ENCODE results near the gene DLL1.
"Not testable (repeated sequence)": the region's sequence is repeated elsewhere in the genome, so short reads cannot be mapped to it uniquely, and the experiment has no call there.

Gene DLL1, protein sequence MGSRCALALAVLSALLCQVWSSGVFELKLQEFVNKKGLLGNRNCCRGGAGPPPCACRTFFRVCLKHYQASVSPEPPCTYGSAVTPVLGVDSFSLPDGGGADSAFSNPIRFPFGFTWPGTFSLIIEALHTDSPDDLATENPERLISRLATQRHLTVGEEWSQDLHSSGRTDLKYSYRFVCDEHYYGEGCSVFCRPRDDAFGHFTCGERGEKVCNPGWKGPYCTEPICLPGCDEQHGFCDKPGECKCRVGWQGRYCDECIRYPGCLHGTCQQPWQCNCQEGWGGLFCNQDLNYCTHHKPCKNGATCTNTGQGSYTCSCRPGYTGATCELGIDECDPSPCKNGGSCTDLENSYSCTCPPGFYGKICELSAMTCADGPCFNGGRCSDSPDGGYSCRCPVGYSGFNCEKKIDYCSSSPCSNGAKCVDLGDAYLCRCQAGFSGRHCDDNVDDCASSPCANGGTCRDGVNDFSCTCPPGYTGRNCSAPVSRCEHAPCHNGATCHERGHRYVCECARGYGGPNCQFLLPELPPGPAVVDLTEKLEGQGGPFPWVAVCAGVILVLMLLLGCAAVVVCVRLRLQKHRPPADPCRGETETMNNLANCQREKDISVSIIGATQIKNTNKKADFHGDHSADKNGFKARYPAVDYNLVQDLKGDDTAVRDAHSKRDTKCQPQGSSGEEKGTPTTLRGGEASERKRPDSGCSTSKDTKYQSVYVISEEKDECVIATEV

DNA sequence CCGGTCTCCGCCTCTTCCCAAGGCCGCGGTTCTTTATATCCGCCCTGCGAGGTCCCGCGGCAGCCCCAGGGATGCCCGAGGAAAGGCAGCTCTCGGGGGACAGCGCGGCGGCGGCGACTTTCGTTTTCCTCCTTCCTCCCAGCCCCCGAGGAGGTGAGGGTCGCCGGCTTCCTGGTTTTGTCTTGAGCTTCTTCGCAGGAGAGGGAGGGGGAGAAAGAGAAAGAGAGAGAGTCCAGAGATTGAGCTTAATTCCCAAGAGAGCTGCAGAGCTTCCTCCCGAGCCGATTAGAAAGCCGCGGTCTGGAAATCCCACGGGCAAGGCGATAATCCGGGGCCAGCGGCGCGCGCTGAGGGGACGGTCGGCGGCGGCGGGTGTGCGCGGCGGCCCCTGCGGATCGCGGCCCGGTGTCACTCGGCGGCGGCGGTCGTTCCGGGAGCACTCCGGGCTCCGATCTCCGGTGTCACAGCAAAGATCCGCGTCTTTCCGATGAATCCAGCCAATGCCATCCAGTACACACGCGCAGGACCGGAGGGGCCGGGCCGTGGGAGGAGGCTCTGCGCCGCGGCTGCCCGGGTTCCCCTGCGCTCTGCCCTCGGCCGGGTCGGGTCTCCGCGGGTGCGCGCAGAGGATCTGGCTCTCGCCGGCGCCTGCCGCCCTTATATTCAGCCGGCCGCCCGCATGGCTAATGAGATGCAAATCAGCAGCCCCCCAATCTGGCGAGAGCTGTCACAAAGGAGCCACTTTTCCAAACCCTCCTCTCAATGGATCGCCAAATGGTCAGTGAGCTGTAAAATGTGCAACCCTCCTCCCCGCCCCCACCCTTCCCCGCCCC is at the start of gene DLL1:
TSS of gene DLL1 (minus strand) at position 783 of the 833 bp plus-strand sequence. CDS start 939 bp downstream, outside the sequence.
- Mint-ChIP-seq H3K27ac (no peak within 1 kb of the TSS), H3K36me3 (peaks cover 2% of the 10 kb centered on the region), H3K27me3 (peaks cover 97% of the 10 kb centered on the region), H3K4me3 (peak within 1 kb of the TSS; percentile 78), H3K9me3 (no peaks in the 10 kb centered on the region), H3K4me1 (peaks cover 48% of the 10 kb centered on the region)
- peak; percentile 50 for DNase-seq
- CTCF ChIA-PET: interaction anchor here (3.4 kb wide), 1 partner anchor 459 kb away, joined by 20 read pairs; no protein-coding TSS in a partner anchor

DNA sequence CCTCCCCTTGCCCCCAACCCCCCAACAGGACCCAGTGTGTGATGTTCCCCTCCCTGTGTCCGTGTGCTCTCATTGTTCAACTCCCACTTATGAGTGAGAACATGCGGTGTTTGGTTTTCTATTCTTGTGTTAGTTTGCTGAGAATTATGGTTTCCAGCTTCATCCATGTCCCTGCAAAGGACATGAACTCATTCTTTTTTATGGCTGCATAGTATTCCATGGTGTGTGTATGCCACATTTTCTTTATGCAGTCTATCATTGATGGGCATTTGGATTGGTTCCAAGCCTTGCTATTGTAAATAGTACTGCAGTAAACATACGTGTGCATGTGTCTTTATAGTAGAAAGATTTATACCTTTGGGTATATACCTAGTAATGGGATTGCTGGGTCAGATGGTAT is 44.3 kb upstream of the DLL1 start:
- DNase-seq, H3K4me1 Mint-ChIP-seq, H3K27ac Mint-ChIP-seq, H3K27me3 Mint-ChIP-seq, CTCF ChIA-PET, H3K4me3 Mint-ChIP-seq, H3K9me3 Mint-ChIP-seq: not testable (repeated sequence)
- peaks cover 59% of the 10 kb centered on the region for H3K36me3 Mint-ChIP-seq

DNA sequence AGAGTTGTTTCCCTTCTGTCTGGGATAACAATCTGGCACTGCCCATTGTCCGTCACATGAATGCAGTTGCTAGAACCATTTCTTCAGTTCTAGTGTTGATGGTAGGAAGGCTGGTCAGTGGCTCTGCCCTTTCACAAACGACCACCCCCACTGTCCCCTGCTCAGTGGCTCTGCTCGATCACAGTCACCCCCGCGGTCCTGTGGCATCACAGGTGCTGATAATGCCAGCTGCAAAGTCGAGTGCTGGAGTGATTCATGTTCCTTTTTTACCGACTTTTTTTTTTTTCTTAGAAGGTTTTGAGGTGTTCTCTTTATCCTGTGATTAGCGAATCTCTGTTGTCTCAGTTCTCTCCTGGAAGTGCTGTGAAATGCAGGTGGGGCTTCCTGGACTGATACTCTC is 38.4 kb upstream of the DLL1 start:
- CTCF ChIA-PET: no interaction called here
- Mint-ChIP-seq H3K9me3 (no peaks in the 10 kb centered on the region), H3K4me1 (peaks cover 5% of the 10 kb centered on the region), H3K36me3 (peaks cover 47% of the 10 kb centered on the region), H3K4me3 (no peak overlapping the region), H3K27ac (no peak overlapping the region), H3K27me3 (no peaks in the 10 kb centered on the region)
- DNase-seq: no peak

DNA sequence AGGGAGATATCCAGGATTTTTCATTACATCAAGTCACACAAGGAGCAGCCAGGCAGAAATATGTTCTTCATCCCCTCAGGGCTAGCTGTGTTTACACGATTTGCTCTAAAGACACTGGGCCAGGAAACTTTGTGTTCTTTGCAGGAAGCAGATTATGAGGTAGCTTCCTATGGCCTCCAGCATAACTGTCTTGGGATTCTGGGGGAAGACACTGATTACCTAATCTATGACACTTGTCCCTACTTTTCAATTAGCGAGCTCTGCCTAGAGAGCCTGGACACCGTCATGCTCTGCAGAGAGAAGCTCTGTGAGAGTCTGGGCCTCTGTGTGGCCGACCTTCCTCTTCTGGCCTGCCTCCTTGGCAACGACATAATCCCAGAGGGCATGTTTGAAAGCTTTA is 26.8 kb upstream of the DLL1 start:
- no peak overlapping the region for H3K27ac Mint-ChIP-seq
- DNase-seq: no peak
- no peaks in the 10 kb centered on the region for H3K4me1 Mint-ChIP-seq
- H3K36me3 Mint-ChIP-seq: peaks cover 44% of the 10 kb centered on the region
- no peaks in the 10 kb centered on the region for H3K9me3 Mint-ChIP-seq
- no peak overlapping the region for H3K4me3 Mint-ChIP-seq
- H3K27me3 Mint-ChIP-seq: no peaks in the 10 kb centered on the region
- CTCF ChIA-PET: no interaction called here

DNA sequence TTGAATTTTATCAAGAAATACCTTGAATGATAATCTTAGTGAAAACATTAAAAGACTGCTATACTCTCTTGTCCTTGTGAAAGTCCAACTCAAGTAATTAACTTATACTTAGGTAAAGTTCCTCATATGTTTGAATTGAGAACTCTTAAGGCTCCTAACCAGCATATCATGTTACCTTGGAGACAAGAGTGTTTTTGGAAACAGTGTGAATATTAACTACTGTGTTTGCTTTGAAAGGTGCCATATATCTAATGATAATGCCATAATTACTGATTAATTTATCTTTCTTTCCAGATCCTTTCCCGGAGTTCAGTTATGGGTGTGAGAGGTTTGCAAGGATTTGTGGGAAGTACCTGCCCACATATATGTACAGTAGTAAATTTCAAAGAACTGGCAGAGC is 26.2 kb upstream of the DLL1 start:
- no peak overlapping the region for H3K27ac Mint-ChIP-seq
- CTCF ChIA-PET: no interaction called here
- peaks cover 37% of the 10 kb centered on the region for H3K36me3 Mint-ChIP-seq
- no peaks in the 10 kb centered on the region for H3K9me3 Mint-ChIP-seq
- no peaks in the 10 kb centered on the region for H3K27me3 Mint-ChIP-seq
- peaks cover 2% of the 10 kb centered on the region for H3K4me1 Mint-ChIP-seq
- H3K4me3 Mint-ChIP-seq: no peak overlapping the region
- no peak for DNase-seq

DNA sequence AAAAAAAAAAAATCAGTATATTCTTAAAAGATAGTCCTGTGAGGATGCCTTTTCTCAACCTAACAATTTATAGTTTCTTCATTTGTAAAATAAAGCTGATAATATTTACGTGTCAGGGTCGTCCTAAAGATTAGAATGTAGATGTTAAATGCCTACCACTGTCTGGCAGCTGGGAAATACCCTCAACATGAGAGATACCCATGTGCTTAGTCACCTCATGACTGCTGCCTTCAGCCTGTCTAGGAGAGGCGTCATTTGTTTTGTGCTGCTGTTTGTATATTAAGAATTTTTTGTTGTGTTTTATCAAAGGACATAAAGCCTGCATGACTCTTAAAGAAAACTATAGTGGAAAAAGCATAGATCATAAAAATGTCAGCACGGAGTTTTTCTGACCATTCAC is 25.2 kb upstream of the DLL1 start:
- CTCF ChIA-PET: no interaction called here
- no peak overlapping the region for H3K4me3 Mint-ChIP-seq
- no peak overlapping the region for H3K27ac Mint-ChIP-seq
- peaks cover 4% of the 10 kb centered on the region for H3K4me1 Mint-ChIP-seq
- H3K36me3 Mint-ChIP-seq: peaks cover 37% of the 10 kb centered on the region
- no peaks in the 10 kb centered on the region for H3K9me3 Mint-ChIP-seq
- H3K27me3 Mint-ChIP-seq: no peaks in the 10 kb centered on the region
- DNase-seq: no peak

DNA sequence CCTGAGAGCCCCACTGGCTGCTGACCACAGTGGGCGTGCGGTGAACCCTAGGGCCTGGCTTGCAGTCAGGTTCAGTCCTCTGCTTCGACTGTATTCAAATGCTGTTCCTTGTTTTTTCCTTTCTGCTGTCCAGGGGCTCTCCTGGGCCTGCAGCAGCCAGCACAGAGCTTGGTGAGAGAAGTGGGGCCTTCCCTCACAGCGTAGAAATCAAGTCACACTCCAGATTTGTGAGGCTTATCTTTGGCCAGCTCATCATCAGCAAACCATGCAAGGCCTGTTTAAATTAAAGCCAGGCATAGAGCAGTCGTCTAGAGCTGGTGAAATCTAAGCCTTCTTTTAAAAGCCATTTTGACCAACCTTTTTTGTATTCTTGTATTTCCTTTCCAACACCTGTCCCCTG is 24.1 kb upstream of the DLL1 start:
- Mint-ChIP-seq H3K4me1 (peaks cover 9% of the 10 kb centered on the region), H3K27ac (no peak overlapping the region), H3K9me3 (no peaks in the 10 kb centered on the region), H3K4me3 (no peak overlapping the region), H3K27me3 (no peaks in the 10 kb centered on the region), H3K36me3 (peaks cover 29% of the 10 kb centered on the region)
- CTCF ChIA-PET: no interaction called here
- DNase-seq: no peak

DNA sequence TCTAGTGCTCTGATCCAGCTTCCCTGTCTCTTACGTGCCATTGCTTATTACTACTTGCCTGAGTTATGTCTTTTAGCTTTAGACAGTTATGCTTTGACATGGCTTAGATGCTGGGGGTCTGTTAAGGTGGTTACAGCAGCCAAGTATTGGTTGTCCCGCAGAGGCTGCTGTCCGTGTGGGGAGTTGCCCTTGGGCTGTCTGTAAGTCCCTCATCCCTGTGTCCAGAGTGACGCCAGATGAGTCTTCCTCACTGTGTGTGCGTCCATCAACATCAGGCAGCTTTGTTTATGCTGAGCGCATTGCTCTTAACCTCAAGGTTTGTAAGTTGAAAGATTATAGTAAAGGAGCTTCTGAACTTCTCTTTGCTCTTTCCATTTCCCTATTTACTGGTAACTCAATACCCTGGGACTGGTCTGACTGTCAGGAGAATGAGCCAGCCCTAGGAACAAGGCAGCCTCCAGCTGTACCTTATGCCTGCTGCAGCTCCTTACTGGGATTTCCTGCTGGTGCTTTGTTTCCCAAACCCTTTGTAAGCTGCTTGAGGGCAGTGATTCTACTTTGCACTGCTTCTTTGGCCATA is 22.9 kb upstream of the DLL1 start:
- Mint-ChIP-seq H3K36me3 (peaks cover 22% of the 10 kb centered on the region), H3K27me3 (no peaks in the 10 kb centered on the region), H3K9me3 (no peaks in the 10 kb centered on the region), H3K4me1 (peaks cover 12% of the 10 kb centered on the region), H3K27ac (no peak overlapping the region), H3K4me3 (no peak overlapping the region)
- CTCF ChIA-PET: no interaction called here
- DNase-seq: no peak

DNA sequence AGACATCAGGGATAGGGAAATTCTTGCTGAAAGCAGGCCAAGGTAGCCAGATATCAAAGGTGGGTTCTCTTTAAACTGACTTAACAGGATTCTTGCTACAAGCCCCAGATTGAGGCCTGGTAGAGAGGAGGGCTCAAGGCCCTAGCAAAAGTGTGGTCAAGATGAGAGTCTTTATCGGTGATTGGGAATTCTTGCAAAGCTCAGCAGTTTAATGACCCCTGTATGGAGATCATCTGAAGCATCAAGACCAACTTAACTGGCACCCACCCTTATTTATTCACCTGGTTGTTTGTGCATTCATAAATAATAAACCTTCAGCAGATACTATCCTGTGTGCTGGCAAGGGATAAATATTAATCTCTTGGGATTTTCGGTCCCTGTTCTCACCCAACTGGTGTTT is 22.0 kb upstream of the DLL1 start:
- DNase-seq: no peak
- CTCF ChIA-PET: no interaction called here
- Mint-ChIP-seq H3K4me3 (no peak overlapping the region), H3K27ac (no peak overlapping the region), H3K27me3 (no peaks in the 10 kb centered on the region), H3K9me3 (no peaks in the 10 kb centered on the region), H3K36me3 (peaks cover 23% of the 10 kb centered on the region), H3K4me1 (peaks cover 22% of the 10 kb centered on the region)

DNA sequence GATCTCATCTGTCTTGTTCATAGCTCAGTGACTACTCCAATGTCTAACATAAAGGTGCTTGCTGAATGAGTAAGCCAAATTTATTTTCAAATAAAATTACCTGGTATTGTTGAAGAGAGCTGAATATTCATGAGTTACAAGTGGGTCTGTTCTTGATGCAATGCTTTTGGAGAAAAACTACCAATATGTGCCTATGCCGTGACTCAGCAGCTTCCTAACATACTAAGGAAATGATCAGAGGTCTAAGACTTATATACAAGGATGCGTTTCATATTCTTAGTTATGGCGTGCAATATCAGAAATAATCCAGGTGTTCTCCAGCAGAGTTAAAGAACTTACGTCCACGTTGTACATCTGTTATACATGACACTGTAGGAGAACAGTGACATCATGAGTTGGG is 20.8 kb upstream of the DLL1 start:
- Mint-ChIP-seq H3K4me1 (peaks cover 32% of the 10 kb centered on the region), H3K9me3 (no peaks in the 10 kb centered on the region), H3K27me3 (no peaks in the 10 kb centered on the region), H3K4me3 (no peak overlapping the region), H3K36me3 (peaks cover 24% of the 10 kb centered on the region), H3K27ac (no peak overlapping the region)
- DNase-seq: no peak
- CTCF ChIA-PET: no interaction called here

DNA sequence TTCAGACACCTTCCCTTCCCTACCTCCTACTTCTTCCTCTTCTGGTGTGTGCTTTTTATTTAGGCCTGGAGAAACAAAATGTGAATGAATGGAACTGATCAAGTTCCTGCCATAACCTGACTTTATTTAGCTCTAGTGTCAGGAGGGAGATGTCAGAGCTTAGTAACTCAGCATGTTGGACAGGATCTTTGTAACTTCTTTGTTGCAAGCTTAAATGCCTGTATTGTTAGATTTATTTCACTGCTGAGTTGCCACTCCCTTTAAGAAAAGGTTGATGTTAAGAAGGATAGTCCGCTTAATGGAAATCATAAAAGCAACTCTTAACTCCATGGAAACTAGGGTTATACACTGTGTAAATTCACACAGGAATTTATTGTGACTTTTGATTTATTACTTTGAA is 17.9 kb upstream of the DLL1 start:
- H3K27me3 Mint-ChIP-seq: peaks cover 14% of the 10 kb centered on the region
- peaks cover 17% of the 10 kb centered on the region for H3K36me3 Mint-ChIP-seq
- H3K9me3 Mint-ChIP-seq: no peaks in the 10 kb centered on the region
- H3K4me1 Mint-ChIP-seq: peaks cover 36% of the 10 kb centered on the region
- H3K4me3 Mint-ChIP-seq: peak overlapping the region; percentile 50
- CTCF ChIA-PET: no interaction called here
- no peak overlapping the region for H3K27ac Mint-ChIP-seq
- DNase-seq: no peak

DNA sequence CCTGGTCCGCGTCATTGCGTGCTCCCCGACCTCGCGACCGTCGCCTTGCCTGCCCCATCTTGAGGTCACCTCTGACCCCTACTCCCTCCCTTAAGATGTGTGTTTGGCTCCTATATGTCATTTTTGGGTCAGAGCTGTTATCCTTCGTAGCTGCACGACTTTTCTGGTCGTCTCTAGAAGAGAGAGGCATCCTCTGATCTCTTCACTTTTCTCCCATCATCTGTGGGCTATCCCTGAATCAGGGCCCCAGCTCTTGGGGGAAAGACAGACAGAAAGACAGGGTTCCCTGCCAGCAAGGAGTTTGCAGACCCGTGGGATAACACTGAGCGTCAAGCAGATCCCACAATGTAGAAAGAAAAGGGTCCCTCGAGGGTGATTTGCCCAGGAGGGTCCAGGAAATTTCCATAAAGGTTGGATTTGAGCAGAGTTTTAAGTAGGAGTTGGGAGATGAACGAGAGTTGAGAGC is 16.2 kb upstream of the DLL1 start:
- CTCF ChIA-PET: interaction anchor here (0.6 to 1.2 kb wide), 2 partner anchors 90 to 241 kb away, joined by 3 to 4 read pairs; no protein-coding TSS in a partner anchor
- Mint-ChIP-seq H3K9me3 (no peaks in the 10 kb centered on the region), H3K27me3 (peaks cover 22% of the 10 kb centered on the region), H3K27ac (peak overlapping the region; percentile 93), H3K36me3 (peaks cover 20% of the 10 kb centered on the region), H3K4me3 (peak overlapping the region; percentile 98), H3K4me1 (peaks cover 34% of the 10 kb centered on the region)
- DNase-seq: no peak

DNA sequence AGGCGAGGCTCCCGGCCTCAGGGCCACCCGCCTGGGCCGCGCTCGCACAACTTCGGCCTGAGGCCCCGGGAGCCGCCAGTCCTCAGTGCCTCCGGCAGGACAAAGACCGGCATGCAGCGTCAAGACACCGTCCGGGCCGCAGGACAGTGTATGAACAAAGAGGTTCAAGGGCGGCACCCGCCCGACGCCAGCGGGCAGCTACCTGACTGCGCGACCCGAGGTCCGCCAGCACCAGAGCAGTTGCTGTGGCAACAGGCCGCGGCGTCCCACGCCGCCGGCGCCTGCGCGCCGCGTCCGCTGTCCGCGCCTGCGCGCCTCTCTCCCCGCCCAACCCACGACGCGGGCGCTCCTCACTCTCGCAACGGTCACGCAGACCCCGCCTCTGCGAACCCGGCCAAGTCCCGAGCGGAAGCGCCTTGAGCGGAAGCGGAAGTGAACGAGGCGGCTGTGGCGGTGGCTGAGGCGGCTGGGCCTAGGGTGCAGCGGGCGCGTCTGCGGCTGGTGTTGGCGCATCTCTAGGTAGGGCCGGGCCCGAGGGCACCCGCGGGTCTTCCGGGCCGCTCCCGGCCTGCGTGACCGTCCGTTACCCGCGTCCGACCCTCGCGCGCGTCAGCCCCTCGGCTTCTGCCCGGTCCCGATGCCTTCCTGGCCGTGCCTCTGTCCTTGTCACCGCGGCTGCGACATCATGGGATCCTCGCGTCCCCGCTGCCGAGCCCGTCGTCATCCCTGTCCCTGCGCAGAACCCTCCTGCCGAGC is 15.6 kb upstream of the DLL1 start, which contains the start of gene FAM120B:
TSS of gene FAM120B (plus strand) at position 435 of the 756 bp plus-strand sequence. CDS start 10,633 bp downstream, outside the sequence.
- CTCF ChIA-PET: interaction anchor here (0.7 kb wide), 1 partner anchor 9 kb away, joined by 3 read pairs; no protein-coding TSS in a partner anchor
- H3K36me3 Mint-ChIP-seq: peaks cover 22% of the 10 kb centered on the region
- H3K4me3 Mint-ChIP-seq: peak within 1 kb of the TSS; percentile 98
- DNase-seq: peak; percentile 97
- H3K9me3 Mint-ChIP-seq: peaks cover 4% of the 10 kb centered on the region
- peaks cover 34% of the 10 kb centered on the region for H3K4me1 Mint-ChIP-seq
- H3K27me3 Mint-ChIP-seq: peaks cover 28% of the 10 kb centered on the region
- peak within 1 kb of the TSS; percentile 93 for H3K27ac Mint-ChIP-seq
